Astrocyte (in vitro differentiated cells and primary cell): ENCODE results near the gene DNAAF2.

Source experiments
- EZH2 ChIP-seq: IDR thresholded peaks from 2 replicates; pipeline ENCODE4 v1.6.1; 2012; ENCODE audit warnings: mild to moderate bottlenecking, low read length, inconsistent platforms; ENCODE audit not compliant: insufficient read depth
- TF ChIP-seq, protein P1 (sequence below): IDR thresholded peaks from 2 replicates; pipeline ENCODE4 v1.5.1; 2011; ENCODE audit warnings: low read depth, mild to moderate bottlenecking, inconsistent platforms, low read length, moderate library complexity; ENCODE audit not compliant: insufficient read depth

DNA sequence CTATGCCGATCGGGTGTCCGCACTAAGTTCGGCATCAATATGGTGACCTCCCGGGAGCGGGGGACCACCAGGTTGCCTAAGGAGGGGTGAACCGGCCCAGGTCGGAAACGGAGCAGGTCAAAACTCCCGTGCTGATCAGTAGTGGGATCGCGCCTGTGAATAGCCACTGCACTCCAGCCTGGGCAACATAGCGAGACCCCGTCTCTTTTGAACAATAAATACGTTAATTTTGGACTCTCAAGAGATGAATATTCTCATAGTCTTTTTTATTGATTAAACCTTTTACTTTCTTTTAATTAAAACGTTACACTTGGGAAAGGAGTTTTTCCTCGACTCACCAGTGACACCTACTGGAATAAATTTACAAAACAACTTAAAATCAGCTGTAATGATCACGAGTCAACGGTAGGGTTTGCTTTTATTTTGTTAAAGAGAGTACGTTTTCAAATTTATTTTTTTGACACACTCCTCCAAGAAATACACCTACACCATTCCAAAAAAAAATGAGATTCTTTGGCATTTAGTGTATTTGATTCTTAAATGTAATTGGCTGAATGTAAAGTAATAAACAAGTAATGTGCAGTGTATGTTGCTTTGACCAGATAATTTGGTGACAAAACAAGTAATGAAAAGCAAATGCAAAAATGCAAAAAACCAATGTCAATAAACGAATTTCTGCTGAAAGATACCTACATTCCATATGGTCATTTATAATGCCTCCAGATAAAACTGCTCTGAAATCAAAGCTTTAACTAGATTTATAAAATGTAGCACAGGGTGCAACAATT lies 48.2 kb downstream of the DNAAF2 start:
- TF ChIP-seq, protein P1, sequence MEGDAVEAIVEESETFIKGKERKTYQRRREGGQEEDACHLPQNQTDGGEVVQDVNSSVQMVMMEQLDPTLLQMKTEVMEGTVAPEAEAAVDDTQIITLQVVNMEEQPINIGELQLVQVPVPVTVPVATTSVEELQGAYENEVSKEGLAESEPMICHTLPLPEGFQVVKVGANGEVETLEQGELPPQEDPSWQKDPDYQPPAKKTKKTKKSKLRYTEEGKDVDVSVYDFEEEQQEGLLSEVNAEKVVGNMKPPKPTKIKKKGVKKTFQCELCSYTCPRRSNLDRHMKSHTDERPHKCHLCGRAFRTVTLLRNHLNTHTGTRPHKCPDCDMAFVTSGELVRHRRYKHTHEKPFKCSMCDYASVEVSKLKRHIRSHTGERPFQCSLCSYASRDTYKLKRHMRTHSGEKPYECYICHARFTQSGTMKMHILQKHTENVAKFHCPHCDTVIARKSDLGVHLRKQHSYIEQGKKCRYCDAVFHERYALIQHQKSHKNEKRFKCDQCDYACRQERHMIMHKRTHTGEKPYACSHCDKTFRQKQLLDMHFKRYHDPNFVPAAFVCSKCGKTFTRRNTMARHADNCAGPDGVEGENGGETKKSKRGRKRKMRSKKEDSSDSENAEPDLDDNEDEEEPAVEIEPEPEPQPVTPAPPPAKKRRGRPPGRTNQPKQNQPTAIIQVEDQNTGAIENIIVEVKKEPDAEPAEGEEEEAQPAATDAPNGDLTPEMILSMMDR = peak; percentile 92
- no peak for TF ChIP-seq EZH2
